IPS-11a (cell line): ENCODE measurements around the gene SLC17A9.

Source experiments
- H3K4me3 ChIP-seq: one replicate; pipeline ENCODE4 v1.5.1; 2013; ENCODE audit warnings: low read depth, low read length, control low read depth

Gene SLC17A9

GRCh38 chr20:62967149-62967501, 14.6 kb downstream of the SLC17A9 start:
- no peak overlapping the region for H3K4me3 ChIP-seq

GRCh38 chr20:62967628-62968351, 15.3 kb downstream of the SLC17A9 start:
- H3K4me3 ChIP-seq = no peak overlapping the region

- no peak overlapping the region for H3K4me3 ChIP-seq
These were observed 16.1 kb downstream of the SLC17A9 start for GRCh38 chr20:62968378-62969178.

GRCh38 chr20:62969179-62969760, 16.8 kb downstream of the SLC17A9 start:
- no peak overlapping the region for H3K4me3 ChIP-seq

GRCh38 chr20:62969939-62970306, 17.4 kb downstream of the SLC17A9 start:
- no peak overlapping the region for H3K4me3 ChIP-seq

GRCh38 chr20:62970307-62971210, 18.1 kb downstream of the SLC17A9 start:
- no peak overlapping the region for H3K4me3 ChIP-seq

GRCh38 chr20:62971211-62971949, 18.9 kb downstream of the SLC17A9 start:
- no peak overlapping the region for H3K4me3 ChIP-seq

GRCh38 chr20:62971950-62972844, 19.7 kb downstream of the SLC17A9 start:
- no peak overlapping the region for H3K4me3 ChIP-seq

- H3K4me3 ChIP-seq = no peak overlapping the region
These were observed 20.6 kb downstream of the SLC17A9 start for GRCh38 chr20:62972845-62973745.

GRCh38 chr20:62975251-62975760, 22.8 kb downstream of the SLC17A9 start:
- no peak overlapping the region for H3K4me3 ChIP-seq

- H3K4me3 ChIP-seq = no peak overlapping the region
These were observed 23.5 kb downstream of the SLC17A9 start for GRCh38 chr20:62975812-62976508.

GRCh38 chr20:62976886-62977285, 24.4 kb downstream of the SLC17A9 start:
- H3K4me3 ChIP-seq = no peak overlapping the region

GRCh38 chr20:62977613-62978560, 25.4 kb downstream of the SLC17A9 start:
- no peak overlapping the region for H3K4me3 ChIP-seq

GRCh38 chr20:62978561-62978943, 26.0 kb downstream of the SLC17A9 start:
- no peak overlapping the region for H3K4me3 ChIP-seq

- no peak overlapping the region for H3K4me3 ChIP-seq
These were observed 26.8 kb downstream of the SLC17A9 start for GRCh38 chr20:62979310-62979709.

GRCh38 chr20:62979876-62980373, 27.4 kb downstream of the SLC17A9 start:
- H3K4me3 ChIP-seq = no peak overlapping the region
